Measurements from ENCODE around the gene FAM131C.
"Not testable (repeated sequence)": the region's sequence is repeated elsewhere in the genome, so short reads cannot be mapped to it uniquely, and the experiment has no call there.

The FAM131C gene

DNA sequence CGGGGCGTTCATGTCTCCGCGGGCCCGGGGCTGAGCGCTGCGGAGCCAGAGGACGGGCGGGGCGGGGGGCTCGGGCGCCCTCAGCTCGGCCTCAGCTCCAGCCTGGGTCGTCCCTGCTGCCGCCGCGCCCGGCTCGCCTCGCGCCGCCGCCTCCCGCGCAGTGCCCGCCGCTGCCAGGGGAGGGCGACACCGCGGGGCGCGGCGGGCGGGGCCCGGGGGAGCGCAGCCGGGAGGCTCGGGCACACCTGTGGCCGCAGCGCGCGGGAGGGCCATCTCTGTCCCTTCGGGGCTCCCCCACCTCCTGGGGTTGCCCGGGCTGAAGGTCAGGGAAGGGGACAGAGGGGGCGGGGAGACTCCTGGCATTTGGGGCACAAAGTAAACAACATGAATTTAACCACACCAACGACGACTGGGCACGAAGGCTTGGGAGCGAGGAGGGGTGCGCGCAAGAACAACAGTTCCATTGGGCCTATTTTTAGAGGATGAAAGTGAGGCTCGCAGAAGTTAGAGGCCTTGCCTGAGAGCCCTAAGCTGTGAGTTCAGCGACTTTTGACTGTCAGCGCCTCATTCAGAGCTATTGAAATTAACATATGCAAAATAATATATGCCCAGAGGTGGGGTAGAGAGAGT lies at the start of gene FAM131C:
TSS of gene FAM131C (minus strand) at position 162 of the 630 bp plus-strand sequence. CDS start 209 bp downstream, outside the sequence.
- peak in 5 of 6 experiments; percentile 6 to 54 (median 25) for DNase-seq

GRCh38 chr1:16122916-16123315 lies 49.5 kb upstream of the FAM131C start:
- DNase-seq, result no peak

- no peak for DNase-seq
Measured at GRCh38 chr1:16122350-16122881, 49.0 kb upstream of the FAM131C start.

- no peak for DNase-seq
Measured at GRCh38 chr1:16120940-16121410, 47.5 kb upstream of the FAM131C start.

GRCh38 chr1:16120407-16120806 lies 47.0 kb upstream of the FAM131C start:
- DNase-seq, result no peak

DNA sequence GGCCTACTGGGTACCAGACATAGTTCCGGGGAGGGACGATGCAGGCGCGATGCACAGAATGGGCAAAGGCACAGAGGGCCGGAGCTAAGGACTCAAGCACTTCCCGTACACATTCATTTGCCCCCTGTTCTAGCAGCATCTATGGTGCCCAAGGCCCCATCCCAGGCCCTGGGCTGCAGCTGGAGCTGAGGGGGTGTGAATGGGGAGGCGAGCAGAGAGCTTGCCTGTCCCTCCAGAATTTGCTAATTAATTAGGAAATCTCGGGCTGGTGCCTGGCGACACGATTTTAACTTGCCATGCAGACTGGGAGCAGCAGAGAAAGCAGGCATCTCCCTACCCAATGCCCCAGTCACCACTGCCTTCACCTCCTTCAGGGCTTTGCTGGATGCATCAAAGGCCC lies 46.5 kb upstream of the FAM131C start:
- no peak for DNase-seq

DNA sequence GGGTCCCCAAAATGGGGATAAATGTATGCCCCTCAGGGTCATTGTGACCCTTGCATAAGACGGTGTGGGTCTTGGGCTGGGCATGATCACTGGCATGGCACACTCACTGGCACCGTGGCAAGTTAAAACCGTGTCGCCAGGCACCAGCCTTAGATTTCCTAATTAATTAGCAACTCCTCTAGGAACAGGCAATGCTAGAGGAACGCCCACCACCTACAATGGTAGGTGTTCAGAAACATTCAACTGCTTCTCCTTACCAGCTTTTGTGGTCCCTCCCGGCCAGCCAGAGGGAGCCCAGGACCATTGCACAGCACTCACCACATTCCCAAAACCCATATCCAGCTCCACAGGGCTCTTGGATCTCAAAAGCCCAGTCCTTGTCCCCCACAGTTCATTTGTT lies 46.1 kb upstream of the FAM131C start:
- no peak for DNase-seq

GRCh38 chr1:16118706-16119105 lies 45.3 kb upstream of the FAM131C start:
- DNase-seq, result no peak

DNA sequence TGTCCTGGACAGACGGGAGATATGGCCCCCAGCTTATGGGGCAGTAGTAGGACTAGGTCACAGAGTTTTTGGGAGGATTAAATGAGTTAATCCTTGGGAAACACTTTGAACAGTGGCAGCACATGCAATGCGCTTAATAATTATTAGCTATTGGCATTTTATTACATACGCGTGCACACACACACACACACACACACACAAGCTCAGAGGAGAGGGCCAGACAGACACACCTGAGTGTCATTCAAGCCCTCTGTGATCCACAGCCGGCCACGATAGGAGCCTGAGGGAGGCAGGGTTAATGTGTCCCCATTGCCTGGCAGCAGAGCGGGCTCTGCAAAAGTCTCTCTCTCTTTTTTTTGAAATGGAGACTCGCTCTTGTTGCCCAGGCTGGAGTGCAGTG lies 44.5 kb upstream of the FAM131C start:
- DNase-seq, result no peak

DNA sequence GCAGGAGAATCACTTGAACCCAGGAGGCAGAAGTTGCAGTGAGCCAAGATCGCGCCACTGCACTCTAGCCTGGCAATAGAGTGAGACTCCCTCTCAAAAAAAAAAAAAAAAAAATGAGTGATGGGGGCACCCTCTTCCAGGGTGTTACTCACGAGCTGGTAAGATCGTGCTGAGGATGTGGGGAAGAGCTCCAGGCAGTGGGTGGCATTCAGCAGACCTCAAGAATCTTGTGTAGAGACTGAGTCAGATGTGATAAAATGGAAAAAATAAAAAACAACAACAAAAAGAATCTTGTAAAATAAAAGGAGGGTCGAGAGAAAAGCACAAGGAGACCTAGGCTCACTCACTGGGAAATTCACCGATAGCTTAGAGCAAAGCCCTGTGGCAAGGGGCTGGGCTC lies 43.9 kb upstream of the FAM131C start:
- no peak for DNase-seq

DNA sequence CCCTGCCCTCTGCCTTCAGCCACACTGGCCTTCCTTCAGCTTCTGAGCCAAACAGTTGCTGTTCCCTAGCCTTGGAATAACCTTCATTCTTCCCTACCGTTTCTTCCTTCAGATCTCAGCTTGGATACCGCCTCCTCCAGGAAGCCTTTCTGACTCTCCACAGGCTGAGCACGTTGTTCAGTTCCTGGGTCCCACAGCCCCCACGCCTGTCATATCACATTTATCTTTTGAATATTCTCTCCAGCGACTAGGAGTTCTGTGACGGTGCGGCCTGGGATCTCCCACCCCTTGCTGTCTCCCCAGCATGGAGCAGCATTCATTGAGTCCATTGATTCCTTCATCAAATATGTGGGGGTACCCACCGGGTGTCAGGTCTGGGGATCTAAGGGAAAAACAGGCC lies 43.2 kb upstream of the FAM131C start:
- no peak for DNase-seq

GRCh38 chr1:16116002-16116401 lies 42.6 kb upstream of the FAM131C start:
- no peak for DNase-seq

GRCh38 chr1:16115468-16115983 lies 42.1 kb upstream of the FAM131C start:
- DNase-seq, result no peak

DNA sequence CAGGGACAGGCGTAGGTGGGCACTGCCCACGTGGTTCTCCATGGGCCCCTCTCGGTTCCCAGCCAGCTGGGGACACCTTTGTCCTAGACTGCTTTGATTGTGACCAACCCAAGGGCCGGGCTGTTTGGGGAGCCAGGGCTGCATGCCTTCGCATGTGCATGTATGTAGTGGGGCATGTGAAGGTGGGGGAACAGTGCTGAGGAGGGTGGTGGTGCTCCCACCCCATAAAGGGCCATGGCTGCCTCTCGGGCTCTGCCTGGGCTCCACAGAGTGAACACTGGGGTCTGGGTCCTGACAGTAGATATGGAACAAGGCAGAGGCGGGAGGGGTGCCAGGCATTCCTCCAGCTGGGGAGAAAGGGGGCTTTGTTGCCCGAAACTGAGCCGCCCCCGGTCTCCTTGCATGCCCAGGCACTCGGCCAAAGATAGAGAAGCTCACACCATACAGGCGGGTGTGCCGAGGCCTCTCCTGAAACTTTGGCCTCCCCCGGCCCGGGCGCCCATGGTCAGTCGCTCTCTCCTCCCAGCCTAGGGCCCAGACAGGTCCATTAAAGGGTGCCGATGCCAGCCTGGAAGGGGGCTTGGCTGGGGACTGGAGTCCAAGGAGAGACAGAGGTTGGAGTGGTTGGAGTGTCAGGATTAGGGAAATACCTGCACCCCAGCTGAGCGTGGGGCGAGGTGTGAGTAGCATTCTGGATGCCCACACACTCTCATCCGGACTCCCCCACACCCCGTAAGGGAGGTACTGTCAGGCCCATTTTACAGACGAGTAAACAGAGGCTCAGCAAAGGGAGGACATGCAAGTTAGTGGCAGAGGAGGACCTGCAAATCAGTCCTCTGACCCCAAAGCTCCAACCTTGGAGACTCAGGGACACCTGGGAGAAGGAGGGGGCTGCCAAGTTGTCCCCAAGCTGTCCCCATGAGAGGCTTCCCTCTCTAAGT lies 41.3 kb upstream of the FAM131C start:
- DNase-seq, result no peak

DNA sequence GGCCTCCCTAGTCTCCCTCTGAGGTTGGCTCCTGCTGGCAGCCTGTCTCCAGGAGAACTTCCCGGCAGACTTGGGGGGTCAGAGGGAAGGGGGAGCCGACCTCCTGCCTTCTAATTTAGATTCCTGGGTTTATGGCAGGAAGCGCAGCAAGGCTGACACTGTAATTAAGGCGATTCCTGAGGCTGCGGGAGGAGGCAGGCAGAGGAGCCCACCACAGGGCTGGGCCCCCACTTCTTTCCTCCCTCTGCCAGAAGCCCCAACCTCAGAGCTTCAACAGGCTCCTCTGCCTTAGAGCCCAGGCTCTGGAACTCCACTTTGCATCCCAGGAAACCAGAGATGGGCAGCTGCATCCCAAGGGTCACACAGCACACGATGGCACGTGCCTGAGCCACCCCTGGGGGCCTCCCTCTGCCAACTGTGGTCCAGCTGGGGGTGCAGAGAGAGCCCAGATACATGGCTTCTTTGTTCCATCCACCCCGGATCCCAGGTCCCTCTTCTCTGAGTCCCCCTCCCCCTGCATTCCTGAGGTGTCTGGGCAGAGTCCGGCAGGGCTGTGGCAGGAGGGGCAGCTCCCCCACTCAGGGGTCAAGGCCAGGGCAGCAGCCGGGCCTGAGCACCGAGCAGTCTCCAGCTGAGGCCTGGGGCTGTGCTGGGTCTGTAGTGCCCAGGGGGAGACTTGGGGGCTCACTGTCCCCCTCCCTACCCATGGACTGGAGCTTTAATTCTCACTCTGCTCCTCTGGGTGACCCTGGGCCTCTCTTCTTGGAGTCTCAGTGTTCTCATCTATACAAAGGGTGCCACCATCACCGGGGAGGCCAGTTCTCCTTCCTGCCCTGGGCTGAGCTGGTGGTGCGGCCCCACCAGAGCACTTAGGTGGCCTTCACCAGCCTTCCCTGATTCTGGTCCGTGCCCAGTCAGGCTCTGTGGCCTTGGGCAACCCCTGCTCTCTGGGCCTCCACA lies 39.4 kb upstream of the FAM131C start:
- no peak for DNase-seq

DNA sequence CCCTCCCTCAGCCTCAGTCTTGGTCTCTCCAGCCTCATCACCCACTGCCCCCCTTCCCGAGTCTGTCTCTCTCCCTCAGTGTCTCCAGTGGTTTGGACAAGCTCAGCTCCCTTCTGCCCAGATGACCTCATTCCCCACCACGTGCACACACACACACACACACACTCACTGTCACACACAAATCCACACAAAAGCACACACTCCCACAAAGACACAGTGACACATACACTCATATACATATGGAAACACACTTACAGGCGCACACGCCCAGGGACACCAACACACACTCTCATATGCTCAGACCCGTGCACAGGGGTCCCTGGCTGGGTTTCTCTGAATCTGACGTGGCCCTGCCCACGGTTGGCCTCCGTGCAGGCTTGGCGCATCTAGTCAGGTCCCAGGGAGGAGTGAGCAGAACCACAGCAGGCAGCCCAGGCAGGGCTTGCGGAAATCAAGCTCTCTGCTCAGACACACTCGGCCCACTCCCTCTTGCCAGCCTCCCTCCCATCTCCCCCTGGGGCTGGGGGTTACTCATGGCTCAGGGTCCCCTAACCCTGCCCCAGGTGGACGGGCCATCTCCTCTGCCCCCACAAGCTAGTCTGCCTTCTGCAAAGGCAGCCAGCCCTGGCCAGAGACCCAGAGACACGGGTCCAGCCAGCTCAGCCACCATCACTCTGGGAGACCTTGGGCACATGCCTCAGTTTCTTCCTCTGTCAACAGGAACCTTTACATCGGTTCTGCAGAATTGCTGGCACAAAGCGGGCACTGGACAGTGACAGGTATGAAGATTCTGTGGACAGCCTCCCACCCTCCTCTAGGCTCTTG lies 38.5 kb upstream of the FAM131C start:
- DNase-seq, result no peak

DNA sequence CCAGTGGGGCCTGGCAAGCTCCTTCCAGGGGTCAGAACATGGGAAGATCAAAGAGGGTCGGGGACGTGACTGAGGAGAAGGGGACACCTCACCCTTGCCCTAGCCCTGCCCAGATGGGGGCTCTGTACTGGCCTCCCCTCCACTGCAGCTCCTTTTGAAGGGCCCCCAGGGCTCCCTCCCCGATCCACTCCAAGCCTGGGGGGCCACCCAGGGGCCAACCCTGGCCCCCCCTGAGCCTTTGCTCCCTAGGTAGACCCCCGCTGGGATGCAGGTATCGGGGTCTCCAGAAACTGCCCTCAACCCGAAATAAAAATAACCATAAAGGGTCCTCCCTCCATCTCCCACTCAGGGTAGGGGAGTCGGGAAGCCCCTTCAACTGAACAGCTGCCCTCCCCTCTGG lies 37.4 kb upstream of the FAM131C start:
- DNase-seq, result no peak

GRCh38 chr1:16110456-16110855 lies 37.0 kb upstream of the FAM131C start:
- DNase-seq, result no peak

- DNase-seq, result no peak
Measured at GRCh38 chr1:16109571-16109970, 36.1 kb upstream of the FAM131C start.

DNA sequence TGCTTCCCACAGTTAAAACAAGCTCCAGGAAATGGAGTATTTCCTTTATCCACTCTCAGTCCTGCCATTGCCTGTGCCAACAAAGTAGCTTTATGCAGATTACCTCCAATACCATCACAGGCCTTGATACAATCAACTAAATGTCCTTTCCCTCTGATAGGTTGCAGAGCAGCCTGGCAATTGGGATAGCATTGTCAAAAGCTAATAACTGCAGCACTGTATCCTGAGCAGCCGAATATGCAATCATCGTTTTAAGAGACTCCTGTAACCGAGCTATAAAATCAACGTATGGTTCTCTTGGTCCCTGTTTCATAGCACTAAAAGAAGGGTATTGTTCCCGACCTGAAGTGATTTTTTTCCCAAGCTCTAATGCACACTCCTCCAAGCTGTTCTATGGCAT lies 33.6 kb upstream of the FAM131C start:
- DNase-seq, result not testable (repeated sequence)

- DNase-seq, result no peak
Measured at GRCh38 chr1:16101623-16102022, 28.2 kb upstream of the FAM131C start.

All from stimulated activated naive CD4-positive, alpha-beta T cell (primary cell).